HUES48 (cell line): ENCODE measurements around the gene CACNB1.

ENCODE experiments used
- H3K27ac ChIP-seq: one replicate; pipeline ENCODE4 v1.7.0; 2013; ENCODE audit warnings: low read depth, low read length, inconsistent platforms
- H3K27me3 ChIP-seq: 2 replicates; pipeline ENCODE4 v1.6.1; 2013; ENCODE audit warnings: mild to moderate bottlenecking, low read length; ENCODE audit not compliant: control insufficient read depth, insufficient read depth
- H3K36me3 ChIP-seq: 2 replicates; pipeline ENCODE4 v1.6.1; 2013; ENCODE audit warnings: low read length; ENCODE audit not compliant: control insufficient read depth, insufficient read depth
- H3K4me1 ChIP-seq: 2 replicates; pipeline ENCODE4 v1.6.1; 2013; ENCODE audit warnings: mild to moderate bottlenecking, low read length; ENCODE audit not compliant: control insufficient read depth, insufficient read depth
- H3K4me3 ChIP-seq: 2 replicates; pipeline ENCODE4 v1.5.1; 2013; ENCODE audit warnings: mild to moderate bottlenecking, low read depth, low read length
- H3K9ac ChIP-seq: 2 replicates; pipeline ENCODE4 v1.6.1; 2013; ENCODE audit warnings: mild to moderate bottlenecking, low read depth, low read length, moderate library complexity
- H3K9me3 ChIP-seq: 2 replicates; pipeline ENCODE4 v1.6.1; 2013; ENCODE audit warnings: low read length; ENCODE audit not compliant: control insufficient read depth, insufficient read depth

CACNB1 gene

GRCh38 chr17:39198186-39198566 lies 707 bp upstream of the CACNB1 start:
- Histone ChIP-seq H3K4me3 (peak overlapping the region; percentile 81), H3K27ac (peak overlapping the region; percentile 78), H3K36me3 (peaks cover 35% of the 10 kb centered on the region), H3K27me3 (no peaks in the 10 kb centered on the region), H3K9me3 (no peaks in the 10 kb centered on the region), H3K9ac (no peak overlapping the region; the same call in 1 of the 2 replicates), H3K4me1 (peaks cover 30% of the 10 kb centered on the region)

GRCh38 chr17:39196808-39197291 lies 619 bp downstream of the CACNB1 start:
- no peak overlapping the region for H3K27ac ChIP-seq
- H3K4me3 ChIP-seq = peak overlapping the region; percentile 81
- H3K4me1 ChIP-seq = peaks cover 30% of the 10 kb centered on the region
- no peak overlapping the region for H3K9ac ChIP-seq
- H3K36me3 ChIP-seq = peaks cover 35% of the 10 kb centered on the region
- H3K27me3 ChIP-seq = no peaks in the 10 kb centered on the region
- H3K9me3 ChIP-seq = no peaks in the 10 kb centered on the region

- no peaks in the 10 kb centered on the region for H3K27me3 ChIP-seq
- H3K36me3 ChIP-seq = peaks cover 35% of the 10 kb centered on the region
- H3K27ac ChIP-seq = no peak overlapping the region
- H3K9me3 ChIP-seq = no peaks in the 10 kb centered on the region
- peak overlapping the region; percentile 81 for H3K4me3 ChIP-seq
- peaks cover 30% of the 10 kb centered on the region for H3K4me1 ChIP-seq
- no peak overlapping the region for H3K9ac ChIP-seq
Observed at GRCh38 chr17:39196241-39196807, 1.1 kb downstream of the CACNB1 start.

GRCh38 chr17:39195568-39196160 lies 1.8 kb downstream of the CACNB1 start:
- H3K27ac ChIP-seq = no peak overlapping the region
- peak overlapping the region; percentile 81; the same call in 1 of the 2 replicates for H3K4me3 ChIP-seq
- no peaks in the 10 kb centered on the region for H3K27me3 ChIP-seq
- H3K36me3 ChIP-seq = peaks cover 34% of the 10 kb centered on the region
- H3K4me1 ChIP-seq = peaks cover 25% of the 10 kb centered on the region
- no peak overlapping the region for H3K9ac ChIP-seq
- no peaks in the 10 kb centered on the region for H3K9me3 ChIP-seq

GRCh38 chr17:39194985-39195524 lies 2.4 kb downstream of the CACNB1 start:
- Histone ChIP-seq H3K27ac (peak overlapping the region; percentile 66), H3K4me1 (peaks cover 25% of the 10 kb centered on the region), H3K36me3 (peaks cover 41% of the 10 kb centered on the region), H3K9me3 (no peaks in the 10 kb centered on the region), H3K4me3 (peak overlapping the region; percentile 49), H3K27me3 (no peaks in the 10 kb centered on the region), H3K9ac (no peak overlapping the region)

GRCh38 chr17:39194089-39194984 lies 3.1 kb downstream of the CACNB1 start:
- Histone ChIP-seq H3K9ac (no peak overlapping the region), H3K4me1 (peaks cover 25% of the 10 kb centered on the region), H3K27me3 (no peaks in the 10 kb centered on the region), H3K4me3 (peak overlapping the region; percentile 49), H3K9me3 (no peaks in the 10 kb centered on the region), H3K27ac (peak overlapping the region; percentile 66), H3K36me3 (peaks cover 42% of the 10 kb centered on the region)

GRCh38 chr17:39193346-39193745 lies 4.1 kb downstream of the CACNB1 start:
- Histone ChIP-seq H3K4me1 (peaks cover 24% of the 10 kb centered on the region), H3K36me3 (peaks cover 46% of the 10 kb centered on the region), H3K27ac (no peak overlapping the region), H3K4me3 (no peak overlapping the region), H3K27me3 (no peaks in the 10 kb centered on the region), H3K9ac (no peak overlapping the region), H3K9me3 (no peaks in the 10 kb centered on the region)

- peaks cover 20% of the 10 kb centered on the region for H3K4me1 ChIP-seq
- no peak overlapping the region for H3K27ac ChIP-seq
- H3K27me3 ChIP-seq = no peaks in the 10 kb centered on the region
- H3K9ac ChIP-seq = no peak overlapping the region
- H3K4me3 ChIP-seq = no peak overlapping the region
- no peaks in the 10 kb centered on the region for H3K9me3 ChIP-seq
- peaks cover 50% of the 10 kb centered on the region for H3K36me3 ChIP-seq
Observed at GRCh38 chr17:39192901-39193300, 4.6 kb downstream of the CACNB1 start.

GRCh38 chr17:39191750-39192510 lies 5.5 kb downstream of the CACNB1 start:
- Histone ChIP-seq H3K4me3 (no peak overlapping the region), H3K27ac (no peak overlapping the region), H3K36me3 (peaks cover 60% of the 10 kb centered on the region), H3K27me3 (no peaks in the 10 kb centered on the region), H3K9ac (no peak overlapping the region), H3K4me1 (peaks cover 18% of the 10 kb centered on the region), H3K9me3 (no peaks in the 10 kb centered on the region)

- Histone ChIP-seq H3K36me3 (peaks cover 84% of the 10 kb centered on the region), H3K9ac (no peak overlapping the region), H3K4me1 (no peaks in the 10 kb centered on the region), H3K4me3 (no peak overlapping the region), H3K9me3 (no peaks in the 10 kb centered on the region), H3K27ac (no peak overlapping the region), H3K27me3 (no peaks in the 10 kb centered on the region)
Observed at GRCh38 chr17:39187152-39187830, 10.2 kb downstream of the CACNB1 start.
